LNCAP (cell line): ENCODE measurements around the gene CKLF.

Experiments used
- TF ChIP-seq, protein P1 (sequence below): fragments of 450-650 bp; IDR thresholded peaks from 2 replicates; pipeline ENCODE4 v1.5.1; 2017; ENCODE audit warnings: mild to moderate bottlenecking

Gene CKLF, protein sequence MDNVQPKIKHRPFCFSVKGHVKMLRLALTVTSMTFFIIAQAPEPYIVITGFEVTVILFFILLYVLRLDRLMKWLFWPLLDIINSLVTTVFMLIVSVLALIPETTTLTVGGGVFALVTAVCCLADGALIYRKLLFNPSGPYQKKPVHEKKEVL

DNA sequence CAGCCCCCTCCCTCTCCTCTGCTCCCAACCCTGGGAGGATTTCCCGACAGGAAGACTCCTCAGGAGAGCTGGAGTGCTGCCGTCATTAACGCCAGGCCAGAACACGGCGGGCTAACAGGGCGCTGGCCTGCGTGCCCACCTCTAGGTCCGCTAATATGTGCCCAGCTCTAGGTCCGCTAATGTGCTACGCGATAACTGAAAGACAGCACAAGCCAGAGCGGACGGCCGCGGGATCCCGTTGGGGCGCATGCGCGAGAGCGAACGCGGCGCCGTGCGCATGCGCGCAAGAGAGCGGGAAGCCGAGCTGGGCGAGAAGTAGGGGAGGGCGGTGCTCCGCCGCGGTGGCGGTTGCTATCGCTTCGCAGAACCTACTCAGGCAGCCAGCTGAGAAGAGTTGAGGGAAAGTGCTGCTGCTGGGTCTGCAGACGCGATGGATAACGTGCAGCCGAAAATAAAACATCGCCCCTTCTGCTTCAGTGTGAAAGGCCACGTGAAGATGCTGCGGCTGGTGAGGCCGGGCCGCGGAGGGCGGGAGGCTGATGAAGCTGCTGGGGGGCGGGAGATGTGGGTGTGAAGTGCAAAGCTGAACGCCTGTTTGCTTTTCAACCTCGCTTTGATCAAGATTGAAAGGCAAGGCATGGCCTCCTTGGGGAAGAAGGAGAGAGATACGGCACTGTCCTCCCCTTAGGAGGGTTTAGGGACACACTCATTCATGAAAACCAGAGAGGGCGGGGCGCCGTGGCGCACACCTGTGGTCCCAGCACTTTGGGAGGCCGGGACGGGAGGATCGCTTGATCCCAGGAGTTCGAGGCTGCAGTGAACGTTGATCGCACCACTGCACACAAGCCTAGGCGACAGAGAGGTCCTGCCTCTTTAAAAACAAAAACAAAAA is at the start of gene CKLF:
Gene CKLF, plus strand, starts transcription at position 291 of the 892 bp plus-strand sequence. Its CDS starts 140 bp downstream, at position 431.
- TF ChIP-seq, protein P1, sequence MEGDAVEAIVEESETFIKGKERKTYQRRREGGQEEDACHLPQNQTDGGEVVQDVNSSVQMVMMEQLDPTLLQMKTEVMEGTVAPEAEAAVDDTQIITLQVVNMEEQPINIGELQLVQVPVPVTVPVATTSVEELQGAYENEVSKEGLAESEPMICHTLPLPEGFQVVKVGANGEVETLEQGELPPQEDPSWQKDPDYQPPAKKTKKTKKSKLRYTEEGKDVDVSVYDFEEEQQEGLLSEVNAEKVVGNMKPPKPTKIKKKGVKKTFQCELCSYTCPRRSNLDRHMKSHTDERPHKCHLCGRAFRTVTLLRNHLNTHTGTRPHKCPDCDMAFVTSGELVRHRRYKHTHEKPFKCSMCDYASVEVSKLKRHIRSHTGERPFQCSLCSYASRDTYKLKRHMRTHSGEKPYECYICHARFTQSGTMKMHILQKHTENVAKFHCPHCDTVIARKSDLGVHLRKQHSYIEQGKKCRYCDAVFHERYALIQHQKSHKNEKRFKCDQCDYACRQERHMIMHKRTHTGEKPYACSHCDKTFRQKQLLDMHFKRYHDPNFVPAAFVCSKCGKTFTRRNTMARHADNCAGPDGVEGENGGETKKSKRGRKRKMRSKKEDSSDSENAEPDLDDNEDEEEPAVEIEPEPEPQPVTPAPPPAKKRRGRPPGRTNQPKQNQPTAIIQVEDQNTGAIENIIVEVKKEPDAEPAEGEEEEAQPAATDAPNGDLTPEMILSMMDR: no peak

DNA sequence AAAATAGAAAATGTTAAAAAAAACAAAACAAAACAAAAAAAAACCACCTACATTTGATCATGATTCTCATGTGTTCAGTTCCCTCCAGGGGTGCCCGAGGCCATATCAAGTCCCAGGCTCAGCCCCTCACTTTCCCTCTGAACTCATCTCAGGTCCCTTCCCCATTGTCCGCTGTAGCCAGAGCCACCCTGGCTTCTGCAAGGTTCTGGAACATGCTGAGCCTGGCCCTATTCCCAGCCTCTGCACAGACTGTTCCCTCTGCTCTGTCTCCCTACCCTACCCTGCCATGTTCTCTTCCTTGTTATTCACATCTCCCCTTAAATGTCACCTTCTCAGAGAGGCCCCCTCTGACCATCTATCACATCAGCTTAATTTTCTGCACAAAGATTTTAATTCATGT is 49.3 kb upstream of the CKLF start:
- TF ChIP-seq, protein P1: no peak

DNA sequence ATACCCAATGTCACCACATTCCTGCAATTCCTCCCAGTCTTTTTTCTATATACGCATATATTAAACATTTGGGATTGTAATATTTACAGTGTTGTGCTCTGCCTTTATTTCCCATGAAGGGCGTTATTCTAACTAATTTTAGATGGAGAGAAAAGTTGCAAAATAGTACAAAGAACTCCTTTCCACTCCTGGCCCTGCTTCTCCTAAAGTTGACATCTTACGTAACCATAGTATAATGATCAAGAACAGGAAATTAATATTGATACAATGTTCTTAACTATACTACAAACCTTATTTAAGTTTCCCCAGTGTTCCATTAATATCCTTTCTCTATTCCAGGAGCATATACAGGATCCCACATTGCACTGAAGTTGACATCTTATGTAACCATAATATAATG is 48.8 kb upstream of the CKLF start:
- TF ChIP-seq, protein P1: no peak

DNA sequence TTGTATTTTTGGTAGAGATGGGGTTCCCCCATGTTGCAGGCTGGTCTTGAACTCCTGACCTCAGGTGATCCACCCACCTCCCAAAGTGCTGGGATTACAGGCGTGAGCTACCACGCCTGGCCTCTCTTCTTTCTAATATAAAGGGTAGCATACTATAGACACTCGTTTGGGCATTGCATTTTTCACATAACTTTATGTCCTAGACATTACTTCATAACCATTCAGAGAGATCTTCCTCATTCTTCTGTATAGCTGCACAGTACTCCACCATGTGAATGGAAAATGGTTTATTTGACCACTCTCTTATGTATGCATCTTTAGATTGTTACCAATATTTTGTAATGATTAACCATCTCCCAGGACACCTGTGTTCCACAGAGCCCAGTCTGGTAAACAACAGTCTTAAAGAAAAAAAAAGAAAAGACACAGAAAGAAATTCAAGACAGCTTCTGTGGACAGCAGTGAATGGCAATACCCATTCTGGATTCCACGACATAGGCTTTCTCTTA is 44.6 kb upstream of the CKLF start:
- TF ChIP-seq, protein P1: no peak

DNA sequence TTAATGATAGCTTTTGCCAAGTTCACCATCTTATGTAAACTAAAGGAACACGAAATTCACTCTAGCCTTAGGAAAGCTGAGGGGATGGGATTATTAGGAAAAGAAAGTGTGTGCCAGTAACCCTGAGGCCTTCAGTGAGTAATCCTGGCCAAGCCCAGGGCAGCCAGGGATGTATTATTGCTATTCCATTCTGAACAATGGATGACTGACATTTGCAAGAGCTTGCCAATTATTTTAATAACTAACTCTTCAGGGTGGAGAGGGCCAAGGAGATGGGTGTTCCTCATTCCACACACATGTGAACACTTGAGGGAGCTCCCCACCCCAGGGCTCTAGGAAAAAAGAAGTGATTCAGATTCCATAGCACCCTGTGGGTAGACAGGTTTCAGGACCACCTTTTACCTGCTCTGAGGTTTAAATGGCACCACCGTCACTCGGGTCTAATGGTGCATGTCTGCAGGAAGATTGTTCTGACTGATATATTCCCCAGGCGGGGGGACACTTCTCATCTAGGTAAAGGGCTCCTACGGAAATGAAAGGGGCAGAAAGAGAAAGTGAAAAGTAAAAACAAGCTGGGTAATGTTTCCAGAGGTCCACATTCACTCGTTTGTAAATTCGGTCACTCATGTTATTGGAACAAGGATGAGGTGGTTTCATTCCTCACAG is 44.0 kb upstream of the CKLF start:
- TF ChIP-seq, protein P1: no peak

DNA sequence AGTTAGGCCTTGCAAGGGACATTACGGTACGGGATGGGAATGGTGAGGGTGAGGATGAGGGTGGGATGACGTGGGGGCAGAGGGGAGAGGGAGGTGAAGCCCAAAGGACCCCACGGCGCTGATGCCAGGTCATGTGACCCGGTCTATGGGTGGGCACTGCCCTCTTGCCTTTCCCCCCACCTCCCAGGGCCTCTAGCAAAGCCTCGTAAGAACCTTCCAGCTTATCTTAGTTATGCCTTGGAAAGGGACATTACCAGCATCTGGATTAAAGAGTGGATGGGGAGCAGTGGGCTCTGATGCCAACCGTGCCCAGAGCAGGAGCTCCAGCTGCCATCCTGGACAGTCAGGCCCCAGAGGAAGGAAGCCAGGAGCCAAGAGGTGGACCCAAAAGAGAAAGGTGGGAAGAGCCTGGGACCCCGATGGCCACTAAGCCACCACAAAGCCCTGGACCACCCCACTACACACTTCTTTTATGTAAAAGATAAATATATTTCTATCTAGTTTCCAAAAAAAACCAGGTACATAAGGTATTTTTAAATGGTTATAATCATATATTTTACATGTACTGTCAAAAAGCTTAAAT is 43.4 kb upstream of the CKLF start:
- TF ChIP-seq, protein P1: no peak

DNA sequence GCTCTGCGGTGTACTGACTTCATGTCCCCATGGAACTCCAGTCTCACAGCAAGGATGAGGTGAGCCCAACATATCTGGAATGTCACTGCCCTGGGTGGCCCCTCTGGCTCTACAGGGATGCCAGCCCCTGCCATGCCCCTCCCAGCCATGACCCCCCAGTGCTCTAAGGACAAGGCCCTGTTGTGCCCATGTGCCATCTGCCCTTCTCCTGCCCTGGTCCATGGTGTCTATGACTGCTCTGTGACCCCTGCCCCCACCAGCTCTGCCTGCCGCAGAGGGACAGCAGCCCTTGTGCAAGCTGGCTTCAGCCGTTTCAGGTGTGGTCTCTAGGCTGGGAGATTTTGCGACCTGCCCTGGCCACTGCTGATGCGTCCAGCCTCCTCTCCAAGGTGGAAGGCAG is 42.8 kb upstream of the CKLF start:
- TF ChIP-seq, protein P1: no peak
